ENCODE results near the gene IPO13. TPM values are rescaled to one million over a fixed set of nuclear protein-coding genes. Genes with fewer than 3 reads are reported as not detected.

The IPO13 gene
- total and polyA plus RNA-seq, 2 donors from 2014 or later, result 33.8 to 56.1 TPM

- no peak for FAIRE-seq
- intact Hi-C loops (cut with DNase I), result no loop called here
- no peak overlapping the region for H3K9ac ChIP-seq (ENCODE audit: low read length in 3 of 3)
Observed at GRCh38 chr1:43957407-43958040, 10.8 kb downstream of the IPO13 start.

GRCh38 chr1:43958351-43959255 lies 11.9 kb downstream of the IPO13 start:
- peaks cover 5 to 69% (median 52%) of the 10 kb centered on the region in 3 donors for H3K36me3 ChIP-seq (ENCODE audit: control insufficient read depth in 2 of 3, insufficient read depth in 3 of 3, low read length in 3 of 3)
- H3K9ac ChIP-seq (ENCODE audit: low read length in 3 of 3), result no peak overlapping the region
- H3K27me3 ChIP-seq (ENCODE audit: control insufficient read depth, insufficient read depth, low read length), result no peaks in the 10 kb centered on the region
- no peak for FAIRE-seq
- DNase-seq, result no peak
- no peaks in the 10 kb centered on the region for H3K9me3 ChIP-seq (ENCODE audit: control insufficient read depth in 2 of 3, insufficient read depth in 1 of 3, low read length in 3 of 3)
- no peak overlapping the region for H3K4me3 ChIP-seq (ENCODE audit: low read length in 3 of 3)
- intact Hi-C loops (cut with DNase I), result no loop called here
- no peaks in the 10 kb centered on the region for H3K4me1 ChIP-seq (ENCODE audit: control insufficient read depth in 2 of 3, insufficient read depth in 2 of 3, low read depth in 1 of 3, low read length in 3 of 3)
- H3K27ac ChIP-seq (ENCODE audit: low read depth in 2 of 2, low read length in 2 of 2), result no peak overlapping the region
- TF ChIP-seq CTCF (IDR thresholded peaks at IDR 0.05; ENCODE audit: borderline replicate concordance, extremely low read depth, insufficient read depth), result no peak

More at GRCh38 chr1:43957407-43958040, 10.8 kb downstream of the IPO13 start:
- Histone ChIP-seq H3K9me3 (ENCODE audit: control insufficient read depth in 2 of 3, insufficient read depth in 1 of 3, low read length in 3 of 3) (no peaks in the 10 kb centered on the region), H3K4me3 (ENCODE audit: low read length in 3 of 3) (no peak overlapping the region), H3K27me3 (ENCODE audit: control insufficient read depth, insufficient read depth, low read length) (no peaks in the 10 kb centered on the region), H3K4me1 (ENCODE audit: control insufficient read depth in 2 of 3, insufficient read depth in 2 of 3, low read depth in 1 of 3, low read length in 3 of 3) (peaks cover 0 to 2% (median 0%) of the 10 kb centered on the region in 3 donors), H3K27ac (ENCODE audit: low read depth in 2 of 2, low read length in 2 of 2) (no peak overlapping the region), H3K36me3 (ENCODE audit: control insufficient read depth in 2 of 3, insufficient read depth in 3 of 3, low read length in 3 of 3) (peaks cover 5 to 64% (median 52%) of the 10 kb centered on the region in 3 donors)
- DNase-seq, result no peak
- TF ChIP-seq CTCF (IDR thresholded peaks at IDR 0.05; ENCODE audit: borderline replicate concordance, extremely low read depth, insufficient read depth), result no peak

DNA sequence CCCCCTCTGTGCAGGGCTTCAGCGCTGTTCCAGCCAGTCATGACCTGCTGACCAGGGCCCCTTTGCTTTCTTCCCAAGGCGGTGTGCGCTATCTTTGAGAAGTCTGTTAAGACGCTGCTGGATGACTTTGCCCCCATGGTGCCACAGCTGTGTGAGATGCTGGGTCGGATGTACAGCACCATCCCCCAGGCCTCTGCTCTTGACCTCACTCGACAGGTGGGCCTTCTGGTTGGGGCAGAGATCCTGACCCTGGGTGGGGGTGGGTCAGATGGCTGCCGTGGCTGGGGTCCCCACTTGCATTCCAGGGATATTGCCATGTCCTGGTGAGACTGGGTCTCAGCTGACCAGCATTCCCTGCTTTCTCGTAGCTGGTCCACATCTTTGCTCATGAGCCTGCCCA lies 14.0 kb downstream of the IPO13 start:
- no peaks in the 10 kb centered on the region for H3K27me3 ChIP-seq (ENCODE audit: control insufficient read depth, insufficient read depth, low read length)
- H3K36me3 ChIP-seq (ENCODE audit: control insufficient read depth in 2 of 3, insufficient read depth in 3 of 3, low read length in 3 of 3), result peaks cover 5 to 74% (median 56%) of the 10 kb centered on the region in 3 donors
- FAIRE-seq (no peak), DNase-seq (no peak)
- intact Hi-C loops (cut with DNase I), result no loop called here
- H3K9me3 ChIP-seq (ENCODE audit: control insufficient read depth in 2 of 3, insufficient read depth in 1 of 3, low read length in 3 of 3), result no peaks in the 10 kb centered on the region
- H3K9ac ChIP-seq (ENCODE audit: low read length in 3 of 3), result no peak overlapping the region
- H3K4me1 ChIP-seq (ENCODE audit: control insufficient read depth in 2 of 3, insufficient read depth in 2 of 3, low read depth in 1 of 3, low read length in 3 of 3), result no peaks in the 10 kb centered on the region
- H3K4me3 ChIP-seq (ENCODE audit: low read length in 3 of 3), result no peak overlapping the region
- no peak for TF ChIP-seq CTCF (IDR thresholded peaks at IDR 0.05; ENCODE audit: borderline replicate concordance, extremely low read depth, insufficient read depth)
- no peak overlapping the region for H3K27ac ChIP-seq (ENCODE audit: low read depth in 2 of 2, low read length in 2 of 2)

All from kidney (tissue), 14 donors.